Measurements from ENCODE around the gene VRK1. TPM values are rescaled to one million over a fixed set of nuclear protein-coding genes. Genes with fewer than 3 reads are reported as not detected.
A peak's percentile ranks its signal among the peaks of the same experiment; 100 is the strongest.

The VRK1 gene
- total RNA-seq = 10 to 100 TPM; 11.3 to 18.2 (median 16.7) TPM

DNA sequence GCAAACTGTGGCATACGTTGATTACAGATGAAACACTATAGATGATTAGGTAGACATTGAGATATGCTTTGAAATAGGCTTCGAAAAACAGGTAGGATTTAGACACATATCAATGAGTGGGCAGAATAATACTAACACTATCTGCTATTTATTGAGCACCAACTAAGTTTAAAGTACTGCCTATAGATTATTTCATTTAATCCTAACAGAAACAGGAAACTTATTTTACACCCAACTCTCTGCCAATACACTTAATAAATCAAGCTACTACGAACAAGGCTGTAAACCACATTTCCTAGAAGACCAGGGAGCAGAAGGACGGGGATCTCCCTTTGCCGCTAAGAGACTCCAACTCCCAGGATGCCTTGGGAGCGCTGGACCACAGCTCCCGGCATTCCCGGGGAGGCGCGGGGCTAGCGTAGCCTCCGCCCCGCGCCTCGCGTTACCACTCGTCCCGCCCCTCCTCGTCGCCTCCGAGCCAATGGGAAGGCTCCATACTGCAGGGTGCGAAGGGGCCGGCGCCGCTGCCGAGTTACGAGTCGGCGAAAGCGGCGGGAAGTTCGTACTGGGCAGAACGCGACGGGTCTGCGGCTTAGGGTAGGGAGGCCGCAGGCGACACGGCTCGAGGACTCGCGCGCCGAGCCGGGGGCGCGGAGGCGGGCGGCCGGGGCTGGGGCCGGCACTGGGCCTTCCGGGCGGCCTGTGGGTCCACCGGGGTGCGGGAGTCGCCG lies at the start of gene VRK1:
Gene VRK1, plus strand, starts transcription at position 532 of the 731 bp plus-strand sequence. CDS start 36,090 bp downstream, outside the sequence.
- Histone ChIP-seq H3K27ac (peak within 1 kb of the TSS in 3 of 4 donors; percentile 44 to 61 (median 55)), H3K27me3 (no peaks in the 10 kb centered on the region), H3K9me3 (no peaks in the 10 kb centered on the region), H3K4me3 (peak within 1 kb of the TSS; percentile 51 to 76), H3K36me3 (no peaks in the 10 kb centered on the region), H3K4me1 (peaks cover 4 to 15% (median 8%) of the 10 kb centered on the region in 3 donors)
- ATAC-seq = peak; percentile 100
- TF ChIP-seq POLR2AphosphoS5 (IDR thresholded peaks at IDR 0.05) (peak; percentile 42), POLR2A (IDR thresholded peaks at IDR 0.05) (no peak)
- 23 to 29% methylated on average over 4 of the region's 57 CpGs for WGBS, 2 donors (ENCODE audit: low coverage in 1 of 2)

- H3K27me3 ChIP-seq = peaks cover 81% of the 10 kb centered on the region
- no peak overlapping the region for H3K27ac ChIP-seq
- H3K9me3 ChIP-seq = no peaks in the 10 kb centered on the region
- H3K36me3 ChIP-seq = no peaks in the 10 kb centered on the region
- H3K4me1 ChIP-seq = no peaks in the 10 kb centered on the region
- TF ChIP-seq POLR2AphosphoS5 (IDR thresholded peaks at IDR 0.05) (no peak), EP300 (IDR thresholded peaks at IDR 0.05) (no peak), CTCF (IDR thresholded peaks at IDR 0.05) (no peak), POLR2A (IDR thresholded peaks at IDR 0.05) (no peak)
- WGBS, 2 donors (ENCODE audit: low coverage in 1 of 2) = 80 to 82% methylated on average over 1 to 9 of the region's 10 CpGs
- no peak overlapping the region for H3K4me3 ChIP-seq
- ATAC-seq = no peak
These were observed 49.6 kb upstream of the VRK1 start for GRCh38 chr14:96747608-96748007.

DNA sequence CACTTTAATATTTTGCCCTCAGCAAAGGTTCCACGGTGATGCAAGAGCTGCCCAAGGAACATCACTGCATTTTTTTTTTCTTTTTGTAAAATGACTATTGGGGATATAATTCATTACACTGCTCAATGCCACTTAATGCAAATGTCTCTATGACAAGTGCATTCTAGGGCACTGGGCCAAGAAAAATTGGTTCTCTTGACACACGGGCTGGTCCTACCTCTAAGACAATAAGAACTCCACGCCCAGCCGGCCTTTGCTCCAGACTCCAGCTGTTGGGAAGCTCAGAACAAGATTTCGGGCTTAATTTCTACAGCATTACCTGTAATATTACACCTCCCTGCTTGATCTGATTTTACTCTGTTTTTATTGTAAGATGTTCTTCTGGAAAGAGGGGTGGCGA lies 48.8 kb upstream of the VRK1 start:
- Histone ChIP-seq H3K27ac (no peak overlapping the region), H3K4me3 (no peak overlapping the region), H3K27me3 (peaks cover 78% of the 10 kb centered on the region), H3K36me3 (no peaks in the 10 kb centered on the region), H3K4me1 (no peaks in the 10 kb centered on the region), H3K9me3 (no peaks in the 10 kb centered on the region)
- WGBS, 2 donors (ENCODE audit: low coverage in 1 of 2) = 43 to 70% methylated on average over 4 to 6 of the region's 6 CpGs
- ATAC-seq = no peak
- TF ChIP-seq CTCF (IDR thresholded peaks at IDR 0.05) = no peak
- no peak for TF ChIP-seq POLR2A (IDR thresholded peaks at IDR 0.05)
- TF ChIP-seq POLR2AphosphoS5 (IDR thresholded peaks at IDR 0.05) = no peak
- TF ChIP-seq EP300 (IDR thresholded peaks at IDR 0.05) = no peak

GRCh38 chr14:96751505-96751904 lies 45.7 kb upstream of the VRK1 start:
- no peaks in the 10 kb centered on the region for H3K36me3 ChIP-seq
- H3K27ac ChIP-seq = no peak overlapping the region
- no peaks in the 10 kb centered on the region for H3K4me1 ChIP-seq
- no peak for TF ChIP-seq POLR2A (IDR thresholded peaks at IDR 0.05)
- no peak for TF ChIP-seq POLR2AphosphoS5 (IDR thresholded peaks at IDR 0.05)
- no peak for TF ChIP-seq EP300 (IDR thresholded peaks at IDR 0.05)
- TF ChIP-seq CTCF (IDR thresholded peaks at IDR 0.05) = no peak
- 52 to 61% methylated on average over 3 of the region's 3 CpGs for WGBS, 2 donors (ENCODE audit: low coverage in 1 of 2)
- no peak for ATAC-seq
- no peak overlapping the region for H3K4me3 ChIP-seq
- peaks cover 80% of the 10 kb centered on the region for H3K27me3 ChIP-seq
- no peaks in the 10 kb centered on the region for H3K9me3 ChIP-seq

- peaks cover 76% of the 10 kb centered on the region for H3K27me3 ChIP-seq
- WGBS, 2 donors (ENCODE audit: low coverage in 1 of 2) = 66% methylated on average over 5 of the region's 5 CpGs; no CpG with 5 or more reads in 1 of the 2 donors
- no peak for ATAC-seq
These were observed 45.1 kb upstream of the VRK1 start for GRCh38 chr14:96752125-96752524.

More at GRCh38 chr14:96752125-96752524, 45.1 kb upstream of the VRK1 start:
- Histone ChIP-seq H3K27ac (no peak overlapping the region), H3K36me3 (no peaks in the 10 kb centered on the region), H3K4me3 (no peak overlapping the region), H3K4me1 (no peaks in the 10 kb centered on the region), H3K9me3 (no peaks in the 10 kb centered on the region)
- TF ChIP-seq EP300 (IDR thresholded peaks at IDR 0.05) (no peak), POLR2A (IDR thresholded peaks at IDR 0.05) (no peak), POLR2AphosphoS5 (IDR thresholded peaks at IDR 0.05) (no peak), CTCF (IDR thresholded peaks at IDR 0.05) (no peak)
